Dermis microvascular lymphatic vessel endothelial cell (primary cell): ENCODE data around the gene VSTM5. TPM values are rescaled to one million over a fixed set of nuclear protein-coding genes. Genes with fewer than 3 reads are reported as not detected.

Experiments
- DNase-seq, 2 donors: peaks; one replicate each; pipeline versions ENCODE4 v3.0.0 to v3.0.0-alpha.2; 2010; ENCODE audit warnings: low read depth in 2 of 2
- total RNA-seq: library from RNA; depleted of rRNA; stranded (reverse); fragments of >200 nt; gene quantifications from 2 replicates; pipeline ENCODE4 v1.2.1, GENCODE V29; 2014

Gene VSTM5
- total RNA-seq, 1 donor from 2014 or later: 0.13 TPM

DNA sequence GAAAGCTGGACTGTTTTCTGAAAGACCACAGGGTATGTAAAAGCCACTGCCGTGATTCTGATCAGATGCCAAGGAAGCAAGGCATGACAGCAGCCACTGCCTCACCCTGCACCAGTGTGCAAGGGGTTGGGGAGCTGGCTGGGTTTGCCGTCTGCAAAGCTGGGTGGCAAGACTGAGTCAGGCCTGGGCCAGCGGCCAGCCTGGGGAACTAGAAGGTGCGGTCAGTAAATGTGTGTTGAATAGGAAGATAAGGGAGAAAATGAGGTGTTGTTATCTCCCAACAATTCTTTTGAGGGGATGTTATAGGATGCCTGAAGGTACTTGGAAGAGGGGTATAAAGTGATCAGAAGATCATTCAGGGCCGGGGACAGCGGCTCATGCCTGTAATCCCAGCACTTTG, 8.0 kb downstream of the VSTM5 start:
- DNase-seq: no peak

- no peak for DNase-seq
Measured at GRCh38 chr11:93842034-93842433, 8.4 kb downstream of the VSTM5 start.

DNA sequence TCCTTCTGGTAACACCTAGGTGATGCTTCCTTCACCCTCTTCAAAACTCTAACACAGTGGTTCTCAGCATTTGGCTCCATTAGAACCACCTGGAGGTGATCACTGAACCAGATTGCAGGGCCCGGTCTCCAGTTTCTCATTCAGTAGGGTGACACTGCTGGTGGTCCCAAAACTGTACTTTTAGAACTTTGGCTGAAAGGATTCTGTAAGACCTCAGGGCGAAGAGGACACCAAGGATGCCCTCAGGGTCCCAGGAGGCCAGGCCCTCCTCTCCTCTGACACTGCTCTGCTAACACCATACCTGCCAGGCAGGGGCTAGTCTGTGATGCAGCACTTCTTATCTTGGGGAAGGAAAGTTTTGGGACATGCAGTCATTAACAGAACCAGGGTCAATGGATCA, 9.0 kb downstream of the VSTM5 start:
- DNase-seq: no peak

DNA sequence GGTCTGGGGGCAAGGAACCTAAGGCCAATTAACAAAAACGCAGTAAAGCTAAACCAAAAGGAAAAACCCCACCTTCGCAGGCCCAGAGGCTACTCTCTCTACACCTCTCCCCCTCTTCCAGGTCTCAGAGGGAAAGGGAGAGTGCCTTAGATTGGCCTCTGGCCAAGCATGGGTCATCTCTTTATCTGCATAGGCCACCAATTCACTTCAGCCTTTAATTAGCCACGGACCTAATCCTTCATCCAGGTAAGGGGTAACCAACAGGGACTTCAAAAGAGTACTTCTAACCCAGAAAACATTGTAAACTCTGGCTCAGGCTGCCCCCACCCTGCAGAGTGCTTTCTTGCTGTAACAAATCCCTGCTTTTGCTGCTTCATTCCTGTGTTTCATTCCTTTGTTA, 9.4 kb downstream of the VSTM5 start:
- DNase-seq: no peak

DNA sequence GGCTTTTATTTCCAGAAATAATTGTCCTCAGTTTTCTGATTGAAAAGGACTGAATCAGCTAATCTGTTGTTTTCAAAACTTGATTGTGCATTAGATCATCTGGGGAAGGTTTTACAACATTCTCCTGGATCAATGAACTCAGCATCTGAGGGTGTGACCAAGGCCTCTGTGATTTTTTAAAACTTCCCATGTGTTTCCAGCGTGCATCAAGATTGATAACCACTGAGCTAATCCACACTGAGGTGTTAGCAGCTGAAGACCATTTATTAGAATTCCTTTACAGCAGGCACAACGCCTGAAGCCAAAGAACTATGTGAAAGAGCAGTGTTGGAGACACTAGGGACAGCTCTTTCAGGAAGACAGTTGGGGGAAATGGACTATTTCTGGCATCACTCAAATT, 10.2 kb downstream of the VSTM5 start:
- no peak for DNase-seq

- DNase-seq: no peak
Measured at GRCh38 chr11:93838967-93839366, 11.5 kb downstream of the VSTM5 start.

DNA sequence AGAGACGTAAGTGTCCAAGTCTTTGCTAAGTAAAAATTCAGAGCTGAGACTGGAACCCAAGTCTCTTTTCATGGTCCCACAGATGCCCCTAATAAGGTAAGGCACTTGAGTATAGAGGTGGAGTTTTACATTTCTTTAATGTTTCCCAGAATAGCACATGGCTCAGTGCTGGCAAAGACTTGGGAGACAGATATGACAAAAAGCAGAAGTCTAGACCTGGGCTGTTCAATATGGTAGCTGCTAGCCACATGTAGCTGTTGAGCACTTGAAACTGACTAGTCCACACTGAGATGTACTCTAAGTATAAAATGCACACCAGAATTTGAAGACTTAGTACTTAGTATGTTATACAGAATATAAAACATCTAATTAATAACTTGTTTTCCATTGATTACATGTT, 17.6 kb downstream of the VSTM5 start:
- DNase-seq: no peak

GRCh38 chr11:93831343-93832127, 18.9 kb downstream of the VSTM5 start:
- DNase-seq: no peak

- DNase-seq: no peak
Measured at GRCh38 chr11:93829598-93829997, 20.8 kb downstream of the VSTM5 start.

GRCh38 chr11:93827363-93827762, 23.1 kb downstream of the VSTM5 start:
- no peak for DNase-seq

- DNase-seq: no peak
Measured at GRCh38 chr11:93823210-93823609, 27.2 kb downstream of the VSTM5 start.

- no peak for DNase-seq
Measured at GRCh38 chr11:93822359-93822758, 28.1 kb downstream of the VSTM5 start.

GRCh38 chr11:93821617-93822016, 28.8 kb downstream of the VSTM5 start:
- DNase-seq: no peak

DNA sequence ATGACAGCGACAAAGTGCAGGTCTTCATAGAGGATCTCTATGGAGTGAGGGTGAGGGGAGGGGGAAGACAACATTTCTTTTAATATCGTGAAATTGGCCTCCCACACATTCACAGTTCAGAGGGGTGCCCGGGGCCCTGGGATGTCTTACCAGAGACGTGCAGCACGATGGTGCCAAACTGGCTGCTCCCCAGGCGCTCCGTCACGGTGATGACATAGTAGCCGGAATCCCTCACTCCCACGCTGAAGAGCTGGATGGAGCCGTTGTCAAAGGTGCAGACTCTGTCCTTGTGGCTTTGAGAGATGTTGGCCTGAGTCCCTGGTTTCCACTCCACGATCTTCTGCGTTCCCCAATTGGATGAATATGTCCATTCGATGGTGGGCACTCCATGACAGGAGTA, 29.6 kb downstream of the VSTM5 start:
- DNase-seq: no peak

DNA sequence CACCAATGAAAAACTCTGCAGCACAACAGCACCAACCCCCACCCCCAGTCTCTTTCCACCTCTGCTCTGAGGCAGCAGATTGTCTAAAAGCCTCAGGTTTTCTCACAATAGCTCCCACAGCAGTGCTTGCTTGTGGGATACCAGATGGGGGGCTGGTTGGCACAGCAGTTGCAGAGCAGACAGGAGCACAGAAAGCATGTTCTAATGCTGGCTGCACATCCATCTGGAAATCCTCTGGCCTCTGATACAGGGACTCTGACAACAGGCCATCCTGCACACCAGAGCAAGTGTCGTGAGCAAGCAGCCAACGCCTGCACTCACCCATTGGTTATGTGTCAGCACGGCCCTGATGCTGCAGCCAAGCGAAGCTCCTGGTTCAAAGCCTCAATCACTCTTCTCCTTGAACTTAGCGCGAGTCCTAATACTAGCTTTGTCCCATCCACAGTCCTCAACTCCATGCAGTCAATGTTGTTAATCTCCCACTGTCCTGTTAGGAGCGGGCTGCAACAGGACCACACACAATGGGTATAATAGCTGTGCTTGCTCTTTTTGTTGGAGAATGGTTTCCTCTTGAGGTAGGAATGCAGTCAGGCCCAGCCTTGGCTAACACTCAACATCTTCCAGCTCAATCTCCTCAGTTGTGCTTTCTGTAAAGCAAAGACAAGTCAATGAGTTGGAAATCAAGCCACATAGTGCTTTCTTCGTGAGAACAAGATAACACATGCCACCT, 30.3 kb downstream of the VSTM5 start:
- DNase-seq: no peak

GRCh38 chr11:93817426-93818348, 32.7 kb downstream of the VSTM5 start:
- DNase-seq: no peak

DNA sequence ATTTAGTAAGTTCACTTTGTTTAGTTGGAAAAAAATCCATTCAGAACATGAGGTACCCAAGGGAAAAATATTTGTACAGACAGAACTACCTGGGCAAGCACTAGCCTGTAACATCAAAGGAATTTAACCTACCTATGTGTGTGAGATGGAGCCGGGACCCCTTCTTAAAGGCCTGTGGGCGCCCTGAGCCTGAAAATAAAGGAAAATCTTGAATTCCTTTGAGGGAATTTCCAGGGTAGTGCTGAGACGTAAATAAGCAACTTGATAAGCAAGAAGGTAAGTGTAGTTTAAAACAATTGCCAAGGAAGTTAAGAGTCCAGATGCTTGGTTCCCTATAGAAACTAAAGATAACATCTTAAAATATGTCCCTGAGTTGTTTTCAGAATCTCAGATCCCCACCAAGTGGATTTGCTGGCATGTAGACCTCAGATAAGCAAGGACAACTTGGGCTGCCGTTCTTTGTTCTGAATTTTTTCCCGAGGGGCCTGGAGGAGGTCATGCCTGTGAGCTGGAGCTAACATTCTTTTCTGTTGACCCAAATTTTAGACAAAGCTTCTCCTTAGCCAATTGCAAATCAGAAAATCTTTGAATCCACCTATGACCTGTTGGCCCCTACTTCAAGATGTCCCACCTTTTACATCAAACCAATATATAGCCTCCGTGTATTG, 35.3 kb downstream of the VSTM5 start:
- no peak for DNase-seq

DNA sequence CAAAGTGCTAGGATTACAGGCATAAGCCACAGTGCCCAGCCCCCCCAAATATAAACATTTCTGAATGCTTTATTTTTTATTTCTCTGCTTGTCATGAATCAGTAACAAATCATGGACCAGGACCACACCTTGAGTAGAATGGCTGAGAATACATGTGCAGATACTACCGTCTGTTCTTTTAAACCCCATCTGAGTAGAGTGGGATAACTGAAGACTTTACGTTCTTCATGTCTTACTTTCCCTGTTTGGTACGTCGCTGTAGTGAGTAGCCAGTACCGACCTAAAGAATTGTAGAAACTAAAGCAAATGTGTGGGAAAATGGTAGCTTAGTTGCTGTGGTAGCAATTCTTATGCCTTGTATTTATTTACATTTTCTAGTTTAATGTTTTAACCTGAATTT, 36.4 kb downstream of the VSTM5 start:
- no peak for DNase-seq

DNA sequence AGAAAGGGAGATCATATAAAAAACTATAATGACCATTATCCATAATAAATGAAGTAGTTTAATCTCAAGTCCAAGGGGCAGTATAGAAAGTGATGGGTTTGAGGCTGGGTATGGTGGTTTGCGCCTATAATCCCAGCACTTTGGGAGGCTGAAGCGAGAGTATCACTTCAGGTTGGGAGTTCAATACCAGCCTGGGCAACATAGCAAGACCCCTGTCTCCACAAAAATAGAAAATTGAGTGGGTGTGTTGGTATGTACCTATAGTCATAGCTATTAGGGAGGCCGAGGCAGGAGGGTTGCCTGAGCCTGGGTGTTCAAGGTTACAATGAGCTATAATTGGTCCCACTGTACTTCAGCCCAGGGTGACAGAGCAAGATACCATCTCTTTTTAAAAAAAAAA, 42.4 kb downstream of the VSTM5 start:
- DNase-seq: no peak

- DNase-seq: no peak
Measured at GRCh38 chr11:93804879-93805278, 45.5 kb downstream of the VSTM5 start.

DNA sequence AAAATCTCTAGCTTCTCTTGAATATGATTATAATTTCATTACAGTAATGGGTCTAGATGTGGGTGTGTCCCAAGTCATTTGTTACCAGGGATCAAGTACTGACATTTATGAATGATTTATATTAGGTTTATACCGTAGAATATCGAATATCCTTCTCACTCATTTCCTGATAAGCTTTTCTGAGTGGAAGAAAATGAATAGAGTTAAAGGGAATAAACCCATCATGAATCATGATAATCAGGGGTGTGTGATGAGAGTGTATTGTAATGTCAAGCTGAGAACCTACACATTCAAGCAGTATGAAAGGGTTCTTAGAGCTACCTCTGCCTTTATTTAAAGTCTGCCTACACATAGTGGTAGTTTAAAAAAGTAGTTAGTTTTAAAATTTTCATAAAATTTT, 49.1 kb downstream of the VSTM5 start:
- DNase-seq: no peak
